Thyroid gland (tissue), 4 donors: ENCODE data around the gene SOD2. TPM values are rescaled to one million over a fixed set of nuclear protein-coding genes. Genes with fewer than 3 reads are reported as not detected.

Experiments
- DNase-seq, 2 donors: peaks; one replicate each; pipeline ENCODE4 v3.0.0-alpha.2; 2019
- H3K27ac ChIP-seq, 3 donors: fragments of 200-600 bp; sonication (generic); 1 replicate in 2 of 3; 2 replicates in 1 of 3; pipeline ENCODE4 v1.5.1; 2016 to 2019; ENCODE audit warnings: mild to moderate bottlenecking in 1 of 3, moderate library complexity in 1 of 3
- H3K27me3 ChIP-seq: fragments of 200-600 bp; sonication (generic); one replicate; pipeline ENCODE4 v1.5.1; 2019
- H3K36me3 ChIP-seq, 2 donors: fragments of 200-600 bp; sonication (generic); one replicate each; pipeline ENCODE4 v1.5.1; 2016 to 2019
- H3K4me1 ChIP-seq, 2 donors: fragments of 200-600 bp; sonication (generic); one replicate each; pipeline ENCODE4 v1.5.1; 2017 to 2019
- H3K4me3 ChIP-seq, 3 donors: fragments of 200-600 bp; sonication (generic); replicated peaks in 1 of 3; 1 replicate in 2 of 3; 2 replicates in 1 of 3; pipeline ENCODE4 v1.5.1; 2016; ENCODE audit warnings: mild to moderate bottlenecking in 1 of 3
- H3K9me3 ChIP-seq: fragments of 200-600 bp; sonication (generic); one replicate; pipeline ENCODE4 v1.5.1; 2017
- POLR2A ChIP-seq, 2 donors: fragments of 450-650 bp; IDR thresholded peaks; one replicate each; pipeline ENCODE4 v1.6.1; 2017; ENCODE audit warnings: antibody characterized with exemption in 2 of 2, mild to moderate bottlenecking in 2 of 2, moderate library complexity in 1 of 2
- WGBS, 2 donors: methylation state at CpG; one replicate each; pipeline ENCODE4 v1.1.5; 2017; 5-methylcytosine and 5-hydroxymethylcytosine counted together
- intact Hi-C: fragments of 100-400 bp; cut with DNase I; formaldehyde crosslinking; loops from one replicate; pipeline ENCODE4 v1.15.1; 2023
- total RNA-seq, 4 donors: library from RNA; depleted of rRNA; stranded (reverse); fragments of >200 nt; gene quantifications; one replicate each; pipeline ENCODE4 v1.2.3, GENCODE V29; 2016
- TF ChIP-seq, protein P1 (sequence below), 6 experiments: fragments of 200-600 bp in 3 of 6; fragments of 450-650 bp in 3 of 6; sonication (generic) in 3 of 6; IDR thresholded peaks; one replicate each; pipeline ENCODE4 v1.5.1; 2016 to 2019; ENCODE audit warnings: antibody characterized with exemption in 6 of 6, mild to moderate bottlenecking in 2 of 6, inconsistent platforms in 1 of 6, moderate library complexity in 1 of 6

Gene SOD2
- total RNA-seq, 4 donors from 2014 or later = 132 to 601 (median 296) TPM

DNA sequence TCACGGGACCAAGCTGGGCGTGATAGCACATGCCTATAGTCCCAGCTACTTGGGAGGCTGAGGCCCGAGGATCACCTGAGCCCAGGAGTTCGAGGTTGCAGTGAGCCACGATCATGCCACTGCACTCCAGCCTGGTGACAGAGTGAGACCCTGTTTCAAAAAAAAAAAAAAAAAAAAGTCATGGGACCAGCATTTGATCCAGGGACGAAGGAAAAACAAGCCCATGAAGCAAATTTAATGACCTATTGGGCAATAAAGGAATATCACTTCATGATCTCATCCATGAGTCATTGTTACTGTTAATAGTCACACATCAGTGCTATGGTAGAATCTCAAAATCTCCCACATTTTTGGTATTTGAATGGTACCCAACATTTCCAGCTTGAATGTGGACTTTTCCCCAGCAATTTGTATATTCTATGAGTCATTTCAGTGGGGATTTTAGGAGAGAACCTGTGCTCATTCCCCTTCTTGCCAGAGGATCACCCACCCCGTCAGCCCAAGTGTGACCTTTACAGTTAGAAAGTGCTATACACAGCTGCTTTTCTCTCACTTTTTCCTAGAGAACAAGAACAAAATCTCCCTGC lies 8.5 kb upstream of the SOD2 start:
- 82 to 89% methylated on average over 7 of the region's 7 CpGs for WGBS, 2 donors
- TF ChIP-seq, protein P1, sequence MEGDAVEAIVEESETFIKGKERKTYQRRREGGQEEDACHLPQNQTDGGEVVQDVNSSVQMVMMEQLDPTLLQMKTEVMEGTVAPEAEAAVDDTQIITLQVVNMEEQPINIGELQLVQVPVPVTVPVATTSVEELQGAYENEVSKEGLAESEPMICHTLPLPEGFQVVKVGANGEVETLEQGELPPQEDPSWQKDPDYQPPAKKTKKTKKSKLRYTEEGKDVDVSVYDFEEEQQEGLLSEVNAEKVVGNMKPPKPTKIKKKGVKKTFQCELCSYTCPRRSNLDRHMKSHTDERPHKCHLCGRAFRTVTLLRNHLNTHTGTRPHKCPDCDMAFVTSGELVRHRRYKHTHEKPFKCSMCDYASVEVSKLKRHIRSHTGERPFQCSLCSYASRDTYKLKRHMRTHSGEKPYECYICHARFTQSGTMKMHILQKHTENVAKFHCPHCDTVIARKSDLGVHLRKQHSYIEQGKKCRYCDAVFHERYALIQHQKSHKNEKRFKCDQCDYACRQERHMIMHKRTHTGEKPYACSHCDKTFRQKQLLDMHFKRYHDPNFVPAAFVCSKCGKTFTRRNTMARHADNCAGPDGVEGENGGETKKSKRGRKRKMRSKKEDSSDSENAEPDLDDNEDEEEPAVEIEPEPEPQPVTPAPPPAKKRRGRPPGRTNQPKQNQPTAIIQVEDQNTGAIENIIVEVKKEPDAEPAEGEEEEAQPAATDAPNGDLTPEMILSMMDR (IDR thresholded peaks at IDR 0.05) = no peak
- no peak for TF ChIP-seq POLR2A (IDR thresholded peaks at IDR 0.05)
- peaks cover 0 to 14% of the 10 kb centered on the region in 2 donors for H3K4me1 ChIP-seq
- DNase-seq = no peak
- no peaks in the 10 kb centered on the region for H3K36me3 ChIP-seq
- H3K27me3 ChIP-seq = no peaks in the 10 kb centered on the region
- H3K27ac ChIP-seq = peak overlapping the region; percentile 24 to 55 (median 50)
- H3K4me3 ChIP-seq = no peak overlapping the region
- intact Hi-C loops = no loop called here
- H3K9me3 ChIP-seq = no peaks in the 10 kb centered on the region

DNA sequence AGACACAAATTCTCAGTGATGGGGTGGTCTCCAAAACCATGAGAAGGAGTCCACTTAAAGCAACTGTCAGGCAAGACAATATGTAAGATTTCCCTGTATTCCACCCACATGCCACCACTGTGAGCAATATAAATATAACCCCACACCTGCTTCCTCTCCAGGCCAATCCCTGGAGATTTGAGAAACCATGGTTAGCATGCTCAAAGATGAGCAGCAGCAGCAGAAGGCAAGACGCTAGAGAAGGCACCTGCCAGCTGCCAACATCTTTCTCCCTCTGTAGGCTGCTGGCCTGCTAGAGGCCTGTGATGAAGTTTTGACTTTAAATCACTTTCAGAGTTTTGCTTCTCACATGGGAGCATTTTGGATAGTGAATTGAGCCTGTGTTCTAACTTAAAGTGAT lies 7.9 kb upstream of the SOD2 start:
- peaks cover 0 to 14% of the 10 kb centered on the region in 2 donors for H3K4me1 ChIP-seq
- no peaks in the 10 kb centered on the region for H3K9me3 ChIP-seq
- TF ChIP-seq, protein P1 (IDR thresholded peaks at IDR 0.05) = no peak
- TF ChIP-seq POLR2A (IDR thresholded peaks at IDR 0.05) = no peak
- H3K27ac ChIP-seq = peak overlapping the region; percentile 24 to 55 (median 50)
- H3K4me3 ChIP-seq = no peak overlapping the region
- no peaks in the 10 kb centered on the region for H3K27me3 ChIP-seq
- WGBS, 2 donors = 63 to 64% methylated on average over 1 of the region's 1 CpG
- intact Hi-C loops = no loop called here
- DNase-seq = no peak
- H3K36me3 ChIP-seq = no peaks in the 10 kb centered on the region

DNA sequence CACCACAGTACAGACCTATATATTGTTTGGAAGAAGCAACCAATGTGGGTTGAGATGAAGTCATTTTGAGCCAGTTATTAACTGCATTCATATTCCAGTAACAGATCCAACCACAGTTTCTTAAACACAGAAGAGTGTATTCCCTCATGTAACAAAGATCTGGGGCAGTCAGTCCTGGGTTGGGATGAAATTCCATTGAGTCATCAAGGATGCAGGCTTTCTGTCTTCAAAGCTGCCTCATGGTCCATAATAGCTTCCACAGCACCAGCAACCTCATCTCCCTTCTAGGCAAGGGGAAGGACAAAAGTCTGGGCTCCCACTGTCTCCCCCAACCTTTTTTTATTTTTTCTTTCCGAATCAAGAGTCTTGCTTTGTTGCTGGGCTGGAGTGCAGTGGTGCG lies 2.9 kb upstream of the SOD2 start:
- Histone ChIP-seq H3K36me3 (no peaks in the 10 kb centered on the region), H3K4me3 (no peak overlapping the region), H3K4me1 (peaks cover 9 to 21% of the 10 kb centered on the region in 2 donors), H3K9me3 (no peaks in the 10 kb centered on the region), H3K27ac (no peak overlapping the region), H3K27me3 (no peaks in the 10 kb centered on the region)
- no peak for DNase-seq
- TF ChIP-seq POLR2A (IDR thresholded peaks at IDR 0.05) = no peak
- TF ChIP-seq, protein P1 (IDR thresholded peaks at IDR 0.05) = no peak
- intact Hi-C loops = loop anchor here (10.0 kb wide), 1 partner anchor 69 kb away; the partner anchor contains the start of gene ACAT2
- WGBS, 2 donors = 98 to 100% methylated on average over 2 of the region's 2 CpGs

DNA sequence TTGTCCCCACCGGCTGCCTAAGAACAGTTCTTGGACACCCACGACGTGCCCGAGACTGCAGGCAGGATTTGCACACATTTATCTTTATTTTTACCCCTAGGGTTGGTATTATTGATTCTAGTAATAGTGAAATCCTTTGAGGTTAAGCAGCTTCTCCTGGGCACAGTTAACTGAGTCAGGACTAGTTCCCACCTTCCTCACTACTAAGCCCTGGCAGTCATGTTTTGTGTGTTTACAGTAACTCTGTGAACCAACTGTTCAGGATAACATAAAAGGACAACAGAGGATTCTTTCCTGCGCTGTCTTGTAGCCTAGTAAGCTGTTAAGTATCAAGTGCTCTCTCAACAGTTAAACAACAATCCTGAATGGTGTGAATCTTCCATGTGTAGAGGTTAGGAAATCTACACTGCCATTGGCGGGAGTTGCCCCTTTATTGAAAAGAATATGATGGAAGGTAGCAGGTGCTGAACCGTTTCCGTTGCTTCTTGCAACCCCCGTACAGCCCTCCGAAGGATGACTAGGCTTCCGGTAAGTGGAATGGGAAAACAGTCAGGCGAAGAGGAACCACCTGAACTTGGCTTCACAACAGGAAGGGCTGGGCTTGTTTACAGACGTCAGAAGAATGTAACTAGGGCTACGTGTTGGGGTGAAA lies 979 bp upstream of the SOD2 start:
- peak; percentile 18 to 27 for DNase-seq
- Histone ChIP-seq H3K9me3 (no peaks in the 10 kb centered on the region), H3K4me1 (peaks cover 9 to 18% of the 10 kb centered on the region in 2 donors), H3K36me3 (peaks cover 0 to 6% of the 10 kb centered on the region in 2 donors), H3K27me3 (no peaks in the 10 kb centered on the region), H3K4me3 (peak overlapping the region in 2 of 3 donors; percentile 64 to 74), H3K27ac (peak overlapping the region; percentile 93 to 98 (median 97))
- 31 to 41% methylated on average over 14 of the region's 14 CpGs for WGBS, 2 donors
- intact Hi-C loops = loop anchor here (2.0 to 10.0 kb wide), 3 partner anchors 33 to 93 kb away; partner anchors contain the start of genes ACAT2, TCP1 and WTAP
- TF ChIP-seq POLR2A (IDR thresholded peaks at IDR 0.05) = no peak
- TF ChIP-seq, protein P1 (IDR thresholded peaks at IDR 0.05) = no peak
